Gastrocnemius medialis (tissue), 4 donors: ENCODE results near the gene NKX2-8.

Experiments
- POLR2A ChIP-seq, 2 donors: fragments of 450-650 bp; IDR thresholded peaks; one replicate each; pipeline ENCODE4 v1.6.1; 2017; ENCODE audit warnings: antibody characterized with exemption in 2 of 2, mild to moderate bottlenecking in 2 of 2, moderate library complexity in 2 of 2
- TF ChIP-seq, protein P1 (sequence below), 5 experiments: fragments of 450-650 bp in 3 of 5; fragments of 200-600 bp in 2 of 5; sonication (generic) in 2 of 5; IDR thresholded peaks in 4 of 5; conservative IDR thresholded peaks in 1 of 5; 1 replicate in 4 of 5; 2 replicates in 1 of 5; pipeline ENCODE4 v1.5.1; 2016 to 2019; ENCODE audit warnings: antibody characterized with exemption in 5 of 5, mild to moderate bottlenecking in 3 of 5, moderate library complexity in 3 of 5

DNA sequence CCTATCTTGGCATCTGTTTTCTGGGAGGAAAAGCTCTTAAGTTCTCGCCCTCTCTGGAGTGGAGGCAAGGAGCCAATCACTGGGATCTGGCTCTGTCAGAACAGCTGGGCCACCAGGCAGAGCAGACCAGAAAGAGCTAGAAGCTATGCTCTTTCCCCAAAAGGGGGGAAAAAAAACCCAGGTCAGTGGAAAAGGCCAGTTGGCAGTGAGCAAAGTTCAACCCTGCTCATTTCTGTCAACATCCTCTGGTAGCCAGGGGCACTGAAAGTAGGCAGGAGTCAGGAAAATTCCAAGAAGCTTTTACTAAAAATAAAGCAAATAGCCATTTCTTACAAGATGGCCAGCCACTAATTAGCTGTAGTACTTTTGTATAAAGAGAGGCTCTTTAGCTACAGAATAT is 42.6 kb upstream of the NKX2-8 start:
- TF ChIP-seq, protein P1, sequence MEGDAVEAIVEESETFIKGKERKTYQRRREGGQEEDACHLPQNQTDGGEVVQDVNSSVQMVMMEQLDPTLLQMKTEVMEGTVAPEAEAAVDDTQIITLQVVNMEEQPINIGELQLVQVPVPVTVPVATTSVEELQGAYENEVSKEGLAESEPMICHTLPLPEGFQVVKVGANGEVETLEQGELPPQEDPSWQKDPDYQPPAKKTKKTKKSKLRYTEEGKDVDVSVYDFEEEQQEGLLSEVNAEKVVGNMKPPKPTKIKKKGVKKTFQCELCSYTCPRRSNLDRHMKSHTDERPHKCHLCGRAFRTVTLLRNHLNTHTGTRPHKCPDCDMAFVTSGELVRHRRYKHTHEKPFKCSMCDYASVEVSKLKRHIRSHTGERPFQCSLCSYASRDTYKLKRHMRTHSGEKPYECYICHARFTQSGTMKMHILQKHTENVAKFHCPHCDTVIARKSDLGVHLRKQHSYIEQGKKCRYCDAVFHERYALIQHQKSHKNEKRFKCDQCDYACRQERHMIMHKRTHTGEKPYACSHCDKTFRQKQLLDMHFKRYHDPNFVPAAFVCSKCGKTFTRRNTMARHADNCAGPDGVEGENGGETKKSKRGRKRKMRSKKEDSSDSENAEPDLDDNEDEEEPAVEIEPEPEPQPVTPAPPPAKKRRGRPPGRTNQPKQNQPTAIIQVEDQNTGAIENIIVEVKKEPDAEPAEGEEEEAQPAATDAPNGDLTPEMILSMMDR (IDR thresholded peaks at IDR 0.05 in 4 of 5, conservative IDR thresholded peaks at IDR 0.05 in 1 of 5): no peak
- TF ChIP-seq POLR2A (IDR thresholded peaks at IDR 0.05): no peak
